RWPE1 (cell line): ENCODE data around the gene GPR37.

Experiments
- CTCF ChIA-PET: fragments of 350-600 bp; sonication (Branson Sonifier 250); formaldehyde crosslinking; extraction: SDS; loops from one replicate; lab custom pipeline; 2021; lab: Yijun Ruan, JAX
- POLR2A ChIA-PET: fragments of 400-600 bp; formaldehyde crosslinking; extraction: SDS; loops from one replicate; lab custom pipeline; 2020; ENCODE audit warnings: antibody characterized with exemption; ENCODE audit not compliant: low non-redundant PET; lab: Yijun Ruan, JAX
- DNase-seq: peaks from one replicate; pipeline ENCODE4 v3.0.0; 2012; ENCODE audit warnings: low spot score
- H3K27ac ChIP-seq: fragments of 450-650 bp; 2 replicates; pipeline ENCODE4 v1.5.1; 2017
- CTCF ChIP-seq: fragments of 450-650 bp; conservative IDR thresholded peaks from 2 replicates; pipeline ENCODE4 v1.5.1; 2017; ENCODE audit warnings: low read depth, mild to moderate bottlenecking

GPR37 gene

GRCh38 chr7:124781907-124782734, 16.5 kb upstream of the GPR37 start:
- no peak overlapping the region for H3K27ac ChIP-seq
- TF ChIP-seq CTCF, result no peak
- CTCF ChIA-PET, result no interaction called here
- POLR2A ChIA-PET, result no interaction called here
- DNase-seq, result no peak

GRCh38 chr7:124781418-124781817, 15.8 kb upstream of the GPR37 start:
- DNase-seq, result no peak
- CTCF ChIA-PET, result no interaction called here
- POLR2A ChIA-PET, result no interaction called here
- no peak overlapping the region for H3K27ac ChIP-seq
- no peak for TF ChIP-seq CTCF

DNA sequence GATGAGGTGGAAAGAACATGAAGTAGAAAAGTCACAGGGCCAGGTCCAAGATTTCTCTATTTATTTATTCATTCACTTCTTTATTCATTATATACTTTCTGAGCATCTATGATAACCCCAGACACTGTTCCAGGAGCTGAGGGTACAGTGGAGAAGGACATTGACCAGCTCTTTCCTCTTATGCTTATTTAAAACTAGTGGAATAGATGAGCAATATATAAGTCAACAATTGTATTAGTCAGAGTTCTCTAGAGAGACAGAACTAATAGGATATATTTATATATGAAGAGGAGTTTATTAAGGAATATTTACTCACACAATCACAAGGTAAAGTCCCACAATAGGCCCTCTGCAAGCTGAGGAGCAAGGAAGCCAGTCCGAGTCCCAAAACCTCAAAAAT, 15.0 kb upstream of the GPR37 start:
- TF ChIP-seq CTCF, result no peak
- no peak for DNase-seq
- CTCF ChIA-PET, result no interaction called here
- POLR2A ChIA-PET, result no interaction called here
- no peak overlapping the region for H3K27ac ChIP-seq

DNA sequence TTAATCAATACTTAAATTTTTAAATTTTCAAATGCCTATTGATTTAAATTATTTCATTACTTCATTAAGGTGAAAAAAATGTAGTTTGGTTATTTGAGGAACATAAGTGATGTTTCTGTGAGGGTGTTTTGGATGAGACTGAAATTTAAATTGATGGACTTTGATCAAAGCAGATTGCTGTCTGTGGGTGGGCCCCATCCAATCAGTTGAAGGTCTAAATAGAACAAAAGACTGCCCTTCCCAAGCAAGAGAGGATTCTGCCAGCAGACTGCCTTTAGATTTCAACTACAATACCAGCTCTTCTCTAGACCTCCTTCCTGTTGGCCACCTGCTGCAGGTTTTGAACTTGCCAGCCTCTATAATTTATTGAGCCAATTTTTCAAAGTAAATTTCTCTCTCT, 14.5 kb upstream of the GPR37 start:
- POLR2A ChIA-PET, result no interaction called here
- no peak for TF ChIP-seq CTCF
- no peak for DNase-seq
- no peak overlapping the region for H3K27ac ChIP-seq
- CTCF ChIA-PET, result no interaction called here

- ChIA-PET POLR2A (no interaction called here), CTCF (interaction anchor here (0.7 kb wide), 1 partner anchor 204 kb away, joined by 3 read pairs; no protein-coding TSS in a partner anchor)
Measured at GRCh38 chr7:124779620-124780019, 14.0 kb upstream of the GPR37 start.

GRCh38 chr7:124779194-124779593, 13.6 kb upstream of the GPR37 start:
- TF ChIP-seq CTCF, result no peak
- H3K27ac ChIP-seq, result no peak overlapping the region
- no peak for DNase-seq
- CTCF ChIA-PET, result interaction anchor here (0.7 kb wide), 1 partner anchor 203 kb away, joined by 3 read pairs; no protein-coding TSS in a partner anchor
- POLR2A ChIA-PET, result no interaction called here

More at GRCh38 chr7:124779620-124780019, 14.0 kb upstream of the GPR37 start:
- no peak overlapping the region for H3K27ac ChIP-seq
- TF ChIP-seq CTCF, result no peak
- DNase-seq, result no peak
